GM19239 (cell line): Measurements from ENCODE around the gene ATG10.

Experiments
- DNase-seq: peaks from one replicate; pipeline ENCODE4 v3.0.0; 2011; ENCODE audit warnings: low spot score; ENCODE audit not compliant: insufficient read length
- FAIRE-seq: peaks from 2 replicates; lab custom pipeline; 2011; peaks lifted over from hg19 to GRCh38; lab: Jason Lieb, UNC

ATG10 gene

GRCh38 chr5:82204567-82204966 lies 232.7 kb downstream of the ATG10 start:
- DNase-seq: no peak
- FAIRE-seq: no peak

GRCh38 chr5:82205005-82205404 lies 233.2 kb downstream of the ATG10 start:
- DNase-seq: no peak
- FAIRE-seq: no peak

- FAIRE-seq (no peak), DNase-seq (no peak)
These were observed 236.5 kb downstream of the ATG10 start for GRCh38 chr5:82208371-82208770.

GRCh38 chr5:82211855-82212572 lies 240.2 kb downstream of the ATG10 start:
- no peak for DNase-seq
- no peak for FAIRE-seq

GRCh38 chr5:82217917-82218316 lies 246.1 kb downstream of the ATG10 start:
- no peak for DNase-seq
- FAIRE-seq: no peak

GRCh38 chr5:82218374-82219156 lies 246.7 kb downstream of the ATG10 start:
- DNase-seq (no peak), FAIRE-seq (no peak)

- FAIRE-seq (no peak), DNase-seq (no peak)
These were observed 249.2 kb downstream of the ATG10 start for GRCh38 chr5:82221020-82221419.

- no peak for DNase-seq
- FAIRE-seq: no peak
These were observed 251.1 kb downstream of the ATG10 start for GRCh38 chr5:82222597-82223574.

- FAIRE-seq (peak; percentile 97), DNase-seq (peak; percentile 38)
These were observed 253.8 kb downstream of the ATG10 start for GRCh38 chr5:82225525-82226172.

- DNase-seq (no peak), FAIRE-seq (no peak)
These were observed 263.1 kb downstream of the ATG10 start for GRCh38 chr5:82234885-82235284.

- no peak for FAIRE-seq
These were observed 272.3 kb downstream of the ATG10 start for GRCh38 chr5:82244151-82244550.

GRCh38 chr5:82244854-82245635 lies 273.2 kb downstream of the ATG10 start:
- DNase-seq (no peak), FAIRE-seq (no peak)

More at GRCh38 chr5:82244151-82244550, 272.3 kb downstream of the ATG10 start:
- no peak for DNase-seq

- DNase-seq: no peak
- FAIRE-seq: no peak
These were observed 275.2 kb downstream of the ATG10 start for GRCh38 chr5:82246960-82247574.

GRCh38 chr5:82252744-82253143 lies 280.9 kb downstream of the ATG10 start:
- DNase-seq: no peak
- no peak for FAIRE-seq

- DNase-seq (no peak), FAIRE-seq (no peak)
These were observed 284.0 kb downstream of the ATG10 start for GRCh38 chr5:82255844-82256243.

- FAIRE-seq (no peak), DNase-seq (no peak)
These were observed 285.4 kb downstream of the ATG10 start for GRCh38 chr5:82257247-82257646.

GRCh38 chr5:82257729-82258128 lies 285.9 kb downstream of the ATG10 start:
- no peak for DNase-seq
- FAIRE-seq: no peak

- DNase-seq (peak; percentile 4), FAIRE-seq (peak; percentile 76)
These were observed 287.5 kb downstream of the ATG10 start for GRCh38 chr5:82259172-82259800.
